Measurements from ENCODE around the gene NAGA. TPM values are rescaled to one million over a fixed set of nuclear protein-coding genes. Genes with fewer than 3 reads are reported as not detected.

The NAGA gene
- total RNA-seq, 1 donor from 2014 or later = 23.5 TPM

GRCh38 chr22:42021571-42021970, 49.0 kb downstream of the NAGA start:
- Mint-ChIP-seq H3K9me3 (ENCODE audit: unreplicated experiment) (no peaks in the 10 kb centered on the region), H3K36me3 (ENCODE audit: unreplicated experiment) (no peaks in the 10 kb centered on the region), H3K27me3 (ENCODE audit: unreplicated experiment) (peaks cover 40% of the 10 kb centered on the region), H3K4me1 (ENCODE audit: unreplicated experiment) (no peaks in the 10 kb centered on the region), H3K4me3 (ENCODE audit: unreplicated experiment) (no peak overlapping the region), H3K27ac (ENCODE audit: unreplicated experiment) (no peak overlapping the region)
- no peak for DNase-seq (ENCODE audit: extremely low spot score, unreplicated experiment)
- no peak for TF ChIP-seq CTCF (IDR thresholded peaks at IDR 0.05)

- Mint-ChIP-seq H3K27me3 (ENCODE audit: unreplicated experiment) (peaks cover 52% of the 10 kb centered on the region), H3K4me3 (ENCODE audit: unreplicated experiment) (no peak overlapping the region), H3K36me3 (ENCODE audit: unreplicated experiment) (no peaks in the 10 kb centered on the region), H3K9me3 (ENCODE audit: unreplicated experiment) (no peaks in the 10 kb centered on the region), H3K27ac (ENCODE audit: unreplicated experiment) (no peak overlapping the region), H3K4me1 (ENCODE audit: unreplicated experiment) (no peaks in the 10 kb centered on the region)
- no peak for TF ChIP-seq CTCF (IDR thresholded peaks at IDR 0.05)
- DNase-seq (ENCODE audit: extremely low spot score, unreplicated experiment) = no peak
These were observed 52.4 kb downstream of the NAGA start for GRCh38 chr22:42018224-42018623.

GRCh38 chr22:42016111-42016510, 54.5 kb downstream of the NAGA start:
- Mint-ChIP-seq H3K27me3 (ENCODE audit: unreplicated experiment) (peaks cover 50% of the 10 kb centered on the region), H3K4me3 (ENCODE audit: unreplicated experiment) (no peak overlapping the region), H3K36me3 (ENCODE audit: unreplicated experiment) (no peaks in the 10 kb centered on the region), H3K4me1 (ENCODE audit: unreplicated experiment) (no peaks in the 10 kb centered on the region), H3K9me3 (ENCODE audit: unreplicated experiment) (peaks cover 3% of the 10 kb centered on the region), H3K27ac (ENCODE audit: unreplicated experiment) (no peak overlapping the region)
- no peak for DNase-seq (ENCODE audit: extremely low spot score, unreplicated experiment)
- TF ChIP-seq CTCF (IDR thresholded peaks at IDR 0.05) = no peak

- H3K27me3 Mint-ChIP-seq (ENCODE audit: unreplicated experiment) = peaks cover 32% of the 10 kb centered on the region
- no peak for DNase-seq (ENCODE audit: extremely low spot score, unreplicated experiment)
- no peak overlapping the region for H3K4me3 Mint-ChIP-seq (ENCODE audit: unreplicated experiment)
- H3K36me3 Mint-ChIP-seq (ENCODE audit: unreplicated experiment) = peaks cover 1% of the 10 kb centered on the region
- no peak for TF ChIP-seq CTCF (IDR thresholded peaks at IDR 0.05)
- H3K4me1 Mint-ChIP-seq (ENCODE audit: unreplicated experiment) = no peaks in the 10 kb centered on the region
- H3K9me3 Mint-ChIP-seq (ENCODE audit: unreplicated experiment) = peaks cover 19% of the 10 kb centered on the region
- no peak overlapping the region for H3K27ac Mint-ChIP-seq (ENCODE audit: unreplicated experiment)
These were observed 57.2 kb downstream of the NAGA start for GRCh38 chr22:42013385-42013784.

DNA sequence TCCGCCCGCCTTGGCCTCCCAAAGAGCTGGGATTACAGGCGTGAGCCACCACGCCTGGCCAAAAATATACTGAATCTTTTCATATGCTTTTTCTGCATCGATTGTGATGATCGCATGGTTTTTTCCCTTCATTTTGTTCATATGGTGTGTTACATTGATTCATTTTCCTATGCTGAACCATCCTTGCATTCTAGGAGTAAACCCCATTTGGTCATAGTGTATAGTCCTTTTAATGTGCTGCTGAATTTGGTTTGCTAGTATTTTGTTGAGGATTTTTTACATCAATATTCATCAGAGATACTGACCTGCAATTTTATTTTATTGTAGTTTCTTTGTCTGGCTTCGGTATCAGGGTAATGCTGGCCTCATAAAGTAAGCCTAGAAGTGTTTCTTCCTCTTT, 59.8 kb downstream of the NAGA start:
- Mint-ChIP-seq H3K36me3 (ENCODE audit: unreplicated experiment) (peaks cover 1% of the 10 kb centered on the region), H3K9me3 (ENCODE audit: unreplicated experiment) (peaks cover 19% of the 10 kb centered on the region), H3K27me3 (ENCODE audit: unreplicated experiment) (peaks cover 25% of the 10 kb centered on the region), H3K4me3 (ENCODE audit: unreplicated experiment) (no peak overlapping the region), H3K4me1 (ENCODE audit: unreplicated experiment) (no peaks in the 10 kb centered on the region), H3K27ac (ENCODE audit: unreplicated experiment) (no peak overlapping the region)
- no peak for DNase-seq (ENCODE audit: extremely low spot score, unreplicated experiment)
- TF ChIP-seq CTCF (IDR thresholded peaks at IDR 0.05) = no peak

Other genes starting within 250 kb of the NAGA start
- 114 and 119 TPM in 2 replicates for gene SREBF2, start 237.7 kb downstream of the NAGA start, total RNA-seq
- not detected in 2 replicates for gene SHISA8, start 155.7 kb downstream of the NAGA start, total RNA-seq
- 0.18 and 0.27 TPM in 2 replicates for gene TNFRSF13C, start 144.0 kb downstream of the NAGA start, total RNA-seq
- 6.9 and 7.2 TPM in 2 replicates for gene CENPM, start 123.7 kb downstream of the NAGA start, total RNA-seq
- 0.42 and 0.46 TPM in 2 replicates for gene SEPTIN3, start 101.4 kb downstream of the NAGA start, total RNA-seq
- gene WBP2NL, start 72.0 kb downstream of the NAGA start, total RNA-seq = not detected in 2 replicates
- gene PHETA2, start 3.4 kb upstream of the NAGA start, total RNA-seq = not detected in 2 replicates
- 67.9 and 76.5 TPM in 2 replicates for gene SMDT1, start 8.9 kb upstream of the NAGA start, total RNA-seq
- 58.5 and 69.2 TPM in 2 replicates for gene NDUFA6, start 20.0 kb upstream of the NAGA start, total RNA-seq
- 1.4 and 1.5 TPM in 2 replicates for gene CYP2D6, start 60.0 kb upstream of the NAGA start, total RNA-seq
- 40.5 and 41.1 TPM in 2 replicates for gene TCF20, start 199.8 kb upstream of the NAGA start, total RNA-seq